Psoas muscle (tissue), 8 donors: ENCODE data around the gene PDE9A. TPM values are rescaled to one million over a fixed set of nuclear protein-coding genes. Genes with fewer than 3 reads are reported as not detected.

Experiments used
- ATAC-seq, 4 donors: fragments of 200-7000 bp; cut with Tn5 transposase; one replicate each; pipeline ENCODE4 v1.9.1; 2020; ENCODE audit warnings: moderate library complexity in 3 of 4, mild to moderate bottlenecking in 2 of 4
- DNase-seq, 2 donors: peaks; one replicate each; pipeline ENCODE4 v3.0.0-alpha.2; 2020
- H3K27ac ChIP-seq: fragments of 200-600 bp; one replicate; pipeline ENCODE4 v1.8.0; 2022
- H3K27me3 ChIP-seq, 3 donors: fragments of 200-600 bp in 1 of 3; one replicate each; pipeline versions ENCODE4 v1.6.1 to v1.8.0; 2013 to 2022; ENCODE audit warnings: low read length in 2 of 3, mild to moderate bottlenecking in 2 of 3, moderate library complexity in 1 of 3; ENCODE audit not compliant: insufficient read depth in 3 of 3
- H3K36me3 ChIP-seq, 2 donors: fragments of 200-600 bp in 1 of 2; one replicate each; pipeline versions ENCODE4 v1.6.1 to v1.8.0; 2013 to 2022; ENCODE audit warnings: low read depth in 1 of 2, mild to moderate bottlenecking in 1 of 2, moderate library complexity in 1 of 2; ENCODE audit not compliant: insufficient read depth in 1 of 2
- H3K4me1 ChIP-seq: fragments of 200-600 bp; one replicate; pipeline ENCODE4 v1.8.0; 2022
- H3K4me3 ChIP-seq: fragments of 200-600 bp; one replicate; pipeline ENCODE4 v1.8.0; 2022; ENCODE audit warnings: mild to moderate bottlenecking
- H3K9me3 ChIP-seq: fragments of 200-600 bp; one replicate; pipeline ENCODE4 v1.8.0; 2022
- WGBS, 3 donors: extraction: QIAGEN DNeasy Blood & Tissue Kit; methylation state at CpG; one replicate each; pipeline versions ENCODE4 v1.1.6 to v1.1.7; 2013; 5-methylcytosine and 5-hydroxymethylcytosine counted together
- intact Hi-C, 2 donors: fragments of 100-400 bp; cut with DNase I; formaldehyde crosslinking; loops; one replicate each; pipeline versions ENCODE4 v1.11.0 to v1.14.2; 2022
- polyA plus RNA-seq, 3 donors: library from polyadenylated mRNA; stranded (reverse); fragments of 200-250 nt; gene quantifications; one replicate each; pipeline ENCODE4 v1.2.3, GENCODE V29; 2013
- total RNA-seq, 4 donors: library from RNA; stranded (reverse); fragmentation: NEBNext Ultra II Directional in 2 of 4; extraction: Animal tissue kit (Norgen Biotek cat#: 25700) in 2 of 4; gene quantifications; one replicate each; pipeline versions ENCODE4 v1.2.1 to v1.2.4, GENCODE V29; 2021 to 2023
- TF ChIP-seq, protein P1 (sequence below): fragments of 200-600 bp; IDR thresholded peaks from one replicate; pipeline ENCODE4 v1.8.0; 2022; ENCODE audit warnings: antibody characterized with exemption
- donor health status: healthy with polysubstance abuse.
- donor health status: DM: no; HTN: no; CAD: no; lungs with moderate emphysema.
- donor health status: Bipolar disorder and iron deficiency.
- donor health status: healthy.
- donor health status: DM: yes; HTN: yes; CAD: no.
- donor health status: DM: no; HTN: no; CAD: no.
- donor health status: DM: no; HTN: no; CAD: no.
- donor health status: DM: yes; HTN: yes; CAD: no.

PDE9A gene
- total and polyA plus RNA-seq, 7 donors, result 1.2 to 4.3 (median 1.8) TPM

DNA sequence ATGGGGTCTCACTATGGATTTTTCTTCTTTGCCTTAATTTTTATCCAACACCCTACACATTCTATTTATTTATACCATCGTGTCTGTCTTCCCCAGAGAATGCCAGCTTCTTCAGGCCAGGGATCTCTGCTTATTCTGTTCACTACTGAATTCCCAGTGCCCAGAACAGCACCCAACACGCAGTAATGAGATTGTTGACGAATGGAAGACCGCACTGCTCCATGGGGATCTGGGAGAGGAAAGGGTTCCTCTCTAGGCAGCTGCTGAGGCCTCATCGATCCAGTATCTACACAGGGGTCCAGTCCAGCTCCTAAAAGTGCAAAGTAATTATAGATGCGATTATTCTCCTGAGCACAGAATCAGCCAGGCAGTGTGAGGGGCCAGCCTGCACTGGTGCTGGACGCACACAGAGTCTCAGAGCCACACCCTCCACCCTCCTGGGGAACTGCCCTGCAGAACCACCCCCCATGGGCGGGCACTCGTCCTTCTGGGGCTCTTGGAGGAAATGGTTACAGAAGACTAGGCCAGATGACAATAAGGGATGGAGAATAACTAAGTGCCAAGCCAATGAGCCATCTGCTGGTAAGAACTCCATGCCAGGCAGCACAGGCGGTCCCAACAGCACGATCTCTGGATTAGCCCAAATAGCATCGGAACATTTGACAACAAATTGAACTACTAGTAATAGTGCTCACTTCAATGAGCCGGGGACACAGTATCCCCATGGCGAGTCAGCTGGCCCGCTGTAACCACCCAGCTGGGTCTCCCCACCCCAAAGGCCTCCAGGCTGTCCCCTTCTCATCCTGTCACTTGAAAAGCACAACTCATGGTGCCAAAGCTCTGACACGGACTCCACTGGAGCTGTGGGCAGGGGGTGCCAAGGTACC, 1.7 kb upstream of the PDE9A start:
- TF ChIP-seq, protein P1, sequence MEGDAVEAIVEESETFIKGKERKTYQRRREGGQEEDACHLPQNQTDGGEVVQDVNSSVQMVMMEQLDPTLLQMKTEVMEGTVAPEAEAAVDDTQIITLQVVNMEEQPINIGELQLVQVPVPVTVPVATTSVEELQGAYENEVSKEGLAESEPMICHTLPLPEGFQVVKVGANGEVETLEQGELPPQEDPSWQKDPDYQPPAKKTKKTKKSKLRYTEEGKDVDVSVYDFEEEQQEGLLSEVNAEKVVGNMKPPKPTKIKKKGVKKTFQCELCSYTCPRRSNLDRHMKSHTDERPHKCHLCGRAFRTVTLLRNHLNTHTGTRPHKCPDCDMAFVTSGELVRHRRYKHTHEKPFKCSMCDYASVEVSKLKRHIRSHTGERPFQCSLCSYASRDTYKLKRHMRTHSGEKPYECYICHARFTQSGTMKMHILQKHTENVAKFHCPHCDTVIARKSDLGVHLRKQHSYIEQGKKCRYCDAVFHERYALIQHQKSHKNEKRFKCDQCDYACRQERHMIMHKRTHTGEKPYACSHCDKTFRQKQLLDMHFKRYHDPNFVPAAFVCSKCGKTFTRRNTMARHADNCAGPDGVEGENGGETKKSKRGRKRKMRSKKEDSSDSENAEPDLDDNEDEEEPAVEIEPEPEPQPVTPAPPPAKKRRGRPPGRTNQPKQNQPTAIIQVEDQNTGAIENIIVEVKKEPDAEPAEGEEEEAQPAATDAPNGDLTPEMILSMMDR, result no peak
- DNase-seq (peak; percentile 11 to 52), ATAC-seq (no peak)
- Histone ChIP-seq H3K4me3 (no peak overlapping the region), H3K4me1 (peaks cover 6% of the 10 kb centered on the region), H3K27me3 (peaks cover 0 to 59% (median 12%) of the 10 kb centered on the region in 3 donors), H3K27ac (no peak overlapping the region), H3K36me3 (no peaks in the 10 kb centered on the region), H3K9me3 (no peaks in the 10 kb centered on the region)
- intact Hi-C loops, result loop anchor here in 1 of 2 donors (10.0 kb wide), 1 partner anchor 163 kb away; no protein-coding TSS in a partner anchor
- 35 to 45% (median 40%) methylated on average over 16 of the region's 16 CpGs for WGBS, 3 donors

- Histone ChIP-seq H3K4me1 (peaks cover 6% of the 10 kb centered on the region), H3K27ac (no peak overlapping the region), H3K9me3 (no peaks in the 10 kb centered on the region), H3K27me3 (peaks cover 0 to 68% (median 18%) of the 10 kb centered on the region in 3 donors), H3K4me3 (peak overlapping the region; percentile 58), H3K36me3 (no peaks in the 10 kb centered on the region)
- intact Hi-C loops, result loop anchor here in 1 of 2 donors (10.0 kb wide), 1 partner anchor 162 kb away; no protein-coding TSS in a partner anchor
- WGBS, 3 donors, result 4 to 5% (median 5%) methylated on average over 24 of the region's 24 CpGs
- ATAC-seq (peak; percentile 55 to 82 (median 75)), DNase-seq (peak; percentile 73 to 80)
- TF ChIP-seq, protein P1, result peak; percentile 42
Measured at GRCh38 chr21:42652527-42653230, 742 bp upstream of the PDE9A start.

DNA sequence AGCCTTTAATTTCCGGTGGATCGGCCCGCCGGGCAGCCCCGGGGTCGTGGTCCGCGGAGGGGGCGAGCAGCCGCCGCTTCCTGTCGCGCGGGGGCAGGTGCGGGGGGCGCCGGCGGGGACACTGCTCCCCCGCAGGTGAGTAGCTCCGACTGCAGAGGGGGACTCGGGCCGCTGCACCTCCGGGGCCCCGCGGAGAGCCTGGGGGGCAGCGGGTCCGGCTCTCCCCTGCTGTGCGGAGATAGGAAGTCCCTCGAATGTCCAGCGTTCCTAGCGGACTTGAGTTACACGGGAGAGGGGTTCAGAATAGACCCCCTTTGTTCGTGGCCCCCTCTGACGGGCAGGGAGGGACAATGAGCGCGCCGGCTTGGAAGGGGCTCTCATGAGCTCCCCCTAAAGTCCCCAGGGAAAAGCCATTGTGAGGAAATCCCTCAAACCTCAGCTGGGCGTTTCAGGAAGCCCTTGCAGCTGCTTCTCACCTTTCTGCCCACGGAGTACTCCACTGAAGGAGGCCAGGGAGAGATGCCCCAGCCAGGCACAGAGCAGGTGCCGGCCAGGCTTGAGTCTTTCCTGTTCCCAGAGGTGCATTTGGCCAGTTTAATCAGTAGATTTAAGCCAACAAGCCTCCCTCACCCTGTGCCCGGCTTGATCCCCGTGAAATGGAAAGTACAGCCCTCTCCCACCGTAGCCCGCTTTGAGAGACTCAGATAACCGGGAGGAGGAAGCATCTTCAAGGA, 925 bp downstream of the PDE9A start:
- WGBS, 3 donors, result 2 to 3% (median 3%) methylated on average over 26 to 45 of the region's 45 CpGs
- Histone ChIP-seq H3K27me3 (peaks cover 0 to 80% (median 22%) of the 10 kb centered on the region in 3 donors), H3K4me1 (peaks cover 6% of the 10 kb centered on the region)

More for the DNA sequence above, 925 bp downstream of the PDE9A start:
- Histone ChIP-seq H3K4me3 (peak overlapping the region; percentile 66), H3K36me3 (no peaks in the 10 kb centered on the region), H3K27ac (no peak overlapping the region), H3K9me3 (no peaks in the 10 kb centered on the region)
- DNase-seq, result peak in 1 of 2 donors; percentile 24
- intact Hi-C loops, result loop anchor here in 1 of 2 donors (10.0 kb wide), 1 partner anchor 160 kb away; no protein-coding TSS in a partner anchor
- TF ChIP-seq, protein P1, result no peak
- ATAC-seq, result no peak
